GM18861 (cell line): ENCODE data around the gene FUNDC1.

Experiments
- ATAC-seq: cut with Tn5 transposase; IDR thresholded peaks from one replicate; pipeline ENCODE4 v1.9.1; 2021; ENCODE audit not compliant: unreplicated experiment

The FUNDC1 gene

DNA sequence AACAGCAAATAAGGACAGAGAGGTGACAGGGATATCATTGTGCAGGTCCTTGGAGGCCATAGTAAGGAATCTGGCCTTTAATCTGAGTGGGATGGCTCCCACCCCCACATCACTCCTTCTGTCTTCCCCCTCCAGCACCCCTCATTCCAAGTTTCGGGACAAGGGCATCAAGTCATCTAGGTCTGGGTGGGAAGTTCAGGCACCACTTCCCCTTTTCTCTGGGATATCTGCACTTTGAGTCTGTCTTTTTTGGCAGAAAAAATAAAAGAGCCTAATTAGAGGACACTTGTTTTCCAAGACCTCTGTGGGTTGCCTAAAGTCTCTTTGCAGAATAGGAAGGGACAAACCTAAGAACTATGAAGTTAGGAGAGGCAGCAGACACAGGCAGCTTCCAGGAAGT lies 60.1 kb downstream of the FUNDC1 start:
- ATAC-seq: no peak

DNA sequence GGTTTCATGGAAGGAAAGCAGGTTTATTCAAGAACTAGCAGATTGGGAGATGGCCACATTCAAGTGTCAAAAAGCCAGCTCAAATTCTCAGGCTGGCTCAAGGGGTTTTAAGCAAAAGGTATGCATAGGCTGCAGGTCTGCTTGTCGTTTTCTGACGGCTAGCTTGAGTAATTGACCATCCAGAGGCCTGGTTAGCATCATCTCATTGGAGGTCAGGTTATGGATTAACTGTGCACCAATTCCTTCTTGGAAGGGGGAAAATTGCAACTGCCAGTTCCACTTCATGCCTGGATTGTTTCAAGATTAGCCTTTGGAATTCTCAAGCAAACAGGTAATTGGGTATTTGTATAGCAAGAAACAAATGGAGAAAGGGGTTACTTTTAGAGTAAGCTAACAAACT lies 62.1 kb downstream of the FUNDC1 start:
- no peak for ATAC-seq

DNA sequence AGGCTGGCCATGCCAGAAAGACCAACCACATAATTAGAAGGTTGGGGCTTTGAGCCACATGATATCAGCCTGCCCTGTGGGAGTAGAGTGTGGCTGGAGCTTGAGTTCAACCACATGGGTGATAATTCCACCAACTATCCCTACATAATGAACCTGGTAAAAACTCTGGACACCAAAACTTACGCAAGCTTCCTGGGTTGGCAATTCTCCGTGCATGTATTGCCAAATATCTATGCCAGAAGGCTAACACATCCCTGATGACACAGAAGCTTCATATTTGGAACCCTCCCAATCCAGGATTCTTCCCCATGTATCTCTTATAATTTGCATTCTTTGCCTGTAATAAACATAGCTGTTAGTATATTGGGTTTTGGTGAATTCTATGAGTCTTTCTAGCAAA lies 68.2 kb downstream of the FUNDC1 start:
- ATAC-seq: no peak
